Smooth muscle cell (in vitro differentiated cells): ENCODE data around the gene KIF2A. TPM values are rescaled to one million over a fixed set of nuclear protein-coding genes. Genes with fewer than 3 reads are reported as not detected.

Experiments
- DNase-seq: peaks from one replicate; lab custom pipeline; 2025; ENCODE audit not compliant: unreplicated experiment; lab: John Stamatoyannopoulos, UW
- H2AFZ ChIP-seq: fragments of 200-600 bp; sonication (generic); 2 replicates; pipeline ENCODE4 v1.6.0; 2016; ENCODE audit warnings: antibody characterized with exemption, low read depth, mild to moderate bottlenecking
- H3F3A ChIP-seq: fragments of 200-600 bp; sonication (generic); 2 replicates; pipeline ENCODE4 v1.6.0; 2017; ENCODE audit warnings: antibody characterized with exemption, low read depth
- H3K27ac ChIP-seq: fragments of 200-600 bp; sonication (generic); 2 replicates; pipeline ENCODE4 v1.5.1; 2016; ENCODE audit warnings: low read depth, mild to moderate bottlenecking
- H3K27me3 ChIP-seq: fragments of 200-600 bp; sonication (generic); 2 replicates; pipeline ENCODE4 v1.6.1; 2016; ENCODE audit warnings: low read depth, mild to moderate bottlenecking
- H3K36me3 ChIP-seq: fragments of 200-600 bp; sonication (generic); 2 replicates; pipeline ENCODE4 v1.5.1; 2016; ENCODE audit warnings: low read depth
- H3K4me1 ChIP-seq: fragments of 200-600 bp; sonication (generic); 2 replicates; pipeline ENCODE4 v1.5.1; 2016; ENCODE audit warnings: low read depth
- H3K4me2 ChIP-seq: fragments of 200-600 bp; sonication (generic); 2 replicates; pipeline ENCODE4 v1.6.0; 2016; ENCODE audit warnings: mild to moderate bottlenecking
- H3K4me3 ChIP-seq: fragments of 200-600 bp; sonication (generic); 2 replicates; pipeline ENCODE4 v1.5.1; 2016; ENCODE audit warnings: mild to moderate bottlenecking
- H3K79me2 ChIP-seq: fragments of 200-600 bp; sonication (generic); 2 replicates; pipeline ENCODE4 v1.6.0; 2016; ENCODE audit warnings: low read depth, mild to moderate bottlenecking
- H3K9ac ChIP-seq: fragments of 200-600 bp; sonication (generic); 2 replicates; pipeline ENCODE4 v1.6.0; 2016; ENCODE audit warnings: low read depth
- H3K9me3 ChIP-seq: fragments of 200-600 bp; sonication (generic); replicated peaks from 2 replicates; pipeline ENCODE4 v1.5.1; 2016; ENCODE audit warnings: low read depth
- H4K20me1 ChIP-seq: fragments of 200-600 bp; sonication (generic); 2 replicates; pipeline ENCODE4 v1.6.0; 2016; ENCODE audit warnings: low read depth
- CTCF ChIP-seq: fragments of 200-600 bp; sonication (generic); IDR thresholded peaks from 2 replicates; pipeline ENCODE4 v1.5.1; 2017; ENCODE audit warnings: borderline replicate concordance, mild to moderate bottlenecking, antibody characterized with exemption; ENCODE audit not compliant: insufficient read depth, poor library complexity, severe bottlenecking
- WGBS: methylation state at CpG from one replicate; pipeline ENCODE4 v1.1.7; 2016; ENCODE audit warnings: low lambda C conversion rate; 5-methylcytosine and 5-hydroxymethylcytosine counted together
- polyA plus RNA-seq: library from polyadenylated mRNA; unstranded; fragments of >200 nt; fragmentation: Nextera tagmentation; extraction: Ambion mirVana; gene quantifications from 2 replicates; pipeline ENCODE4 v1.2.1, GENCODE V29; 2016
- total RNA-seq: library from RNA; depleted of rRNA; stranded (reverse); fragments of >200 nt; gene quantifications from 2 replicates; pipeline ENCODE4 v1.2.3, GENCODE V29; 2014

Gene KIF2A
- total and polyA plus RNA-seq, 2 experiments from 2014 or later, result 34.4 to 89.2 TPM

GRCh38 chr5:62343428-62343827, 37.4 kb downstream of the KIF2A start:
- no peak overlapping the region for H3K27ac ChIP-seq
- no peaks in the 10 kb centered on the region for H3K4me1 ChIP-seq
- 90% methylated on average over 1 of the region's 1 CpG for WGBS
- no peak overlapping the region for H3K4me3 ChIP-seq
- H3K9me3 ChIP-seq, result no peaks in the 10 kb centered on the region
- H4K20me1 ChIP-seq, result peaks cover 92% of the 10 kb centered on the region
- no peak for DNase-seq
- no peaks in the 10 kb centered on the region for H3K27me3 ChIP-seq
- no peaks in the 10 kb centered on the region for H3K36me3 ChIP-seq
- TF ChIP-seq CTCF, result no peak
- no peak overlapping the region for H2AFZ ChIP-seq
- no peak overlapping the region for H3K4me2 ChIP-seq
- no peak overlapping the region for H3K9ac ChIP-seq
- H3F3A ChIP-seq, result no peaks in the 10 kb centered on the region
- H3K79me2 ChIP-seq, result peaks cover 85% of the 10 kb centered on the region

- Histone ChIP-seq H3K9me3 (no peaks in the 10 kb centered on the region), H3K4me3 (no peak overlapping the region), H3K27ac (no peak overlapping the region), H3K4me2 (no peak overlapping the region), H2AFZ (no peak overlapping the region), H3K36me3 (peaks cover 8% of the 10 kb centered on the region), H3K4me1 (no peaks in the 10 kb centered on the region), H3K79me2 (peaks cover 59% of the 10 kb centered on the region), H3K27me3 (no peaks in the 10 kb centered on the region), H3F3A (no peaks in the 10 kb centered on the region), H4K20me1 (peaks cover 72% of the 10 kb centered on the region), H3K9ac (no peak overlapping the region)
- TF ChIP-seq CTCF, result no peak
- WGBS, result 93% methylated on average over 2 of the region's 2 CpGs
- no peak for DNase-seq
Measured at GRCh38 chr5:62346748-62347147, 40.7 kb downstream of the KIF2A start.

- H3K9me3 ChIP-seq, result no peaks in the 10 kb centered on the region
- peaks cover 13% of the 10 kb centered on the region for H3K36me3 ChIP-seq
- H4K20me1 ChIP-seq, result peaks cover 60% of the 10 kb centered on the region
- H3K27me3 ChIP-seq, result no peaks in the 10 kb centered on the region
- H3K4me1 ChIP-seq, result no peaks in the 10 kb centered on the region
- no peak overlapping the region for H3K4me2 ChIP-seq
- WGBS, result 100% methylated on average over 1 of the region's 1 CpG
- H3K4me3 ChIP-seq, result no peak overlapping the region
- no peak for DNase-seq
- H2AFZ ChIP-seq, result no peak overlapping the region
- no peaks in the 10 kb centered on the region for H3F3A ChIP-seq
- no peak for TF ChIP-seq CTCF
- H3K27ac ChIP-seq, result no peak overlapping the region
- peaks cover 48% of the 10 kb centered on the region for H3K79me2 ChIP-seq
- no peak overlapping the region for H3K9ac ChIP-seq
Measured at GRCh38 chr5:62347928-62348327, 41.9 kb downstream of the KIF2A start.

GRCh38 chr5:62348723-62349481, 42.9 kb downstream of the KIF2A start:
- Histone ChIP-seq H3K27ac (no peak overlapping the region), H4K20me1 (peaks cover 50% of the 10 kb centered on the region), H3K4me1 (no peaks in the 10 kb centered on the region), H3F3A (no peaks in the 10 kb centered on the region), H3K9me3 (no peaks in the 10 kb centered on the region), H3K79me2 (peaks cover 38% of the 10 kb centered on the region), H3K4me3 (no peak overlapping the region), H3K4me2 (no peak overlapping the region), H3K27me3 (no peaks in the 10 kb centered on the region), H2AFZ (no peak overlapping the region), H3K9ac (no peak overlapping the region), H3K36me3 (peaks cover 13% of the 10 kb centered on the region)
- DNase-seq, result no peak
- TF ChIP-seq CTCF, result no peak
- 100% methylated on average over 1 of the region's 1 CpG for WGBS
